GM23248 (cell line): ENCODE measurements around the gene SLC51B.

Experiments
- EZH2 ChIP-seq: fragments of 200-600 bp; sonication (generic); IDR thresholded peaks from 2 replicates; pipeline ENCODE4 v1.6.1; 2018; ENCODE audit warnings: antibody characterized with exemption, mild to moderate bottlenecking; ENCODE audit not compliant: insufficient read depth, poor library complexity, severe bottlenecking
- EZH2phosphoT487 ChIP-seq: fragments of 200-600 bp; sonication (generic); IDR thresholded peaks from 2 replicates; pipeline ENCODE4 v1.6.1; 2018; ENCODE audit warnings: antibody characterized with exemption, moderate library complexity, mild to moderate bottlenecking, low read depth; ENCODE audit not compliant: insufficient read depth

- TF ChIP-seq EZH2phosphoT487 (no peak), EZH2 (no peak)
These were observed 23.2 kb downstream of the SLC51B start for GRCh38 chr15:65068403-65068788.
